ENCODE results near the gene OR51B4.
"Not testable (repeated sequence)": the region's sequence is repeated elsewhere in the genome, so short reads cannot be mapped to it uniquely, and the experiment has no call there.

Gene OR51B4

GRCh38 chr11:5310423-5310822 lies 8.7 kb upstream of the OR51B4 start:
- Mint-ChIP-seq H3K4me1 (ENCODE audit: low read depth) (no peaks in the 10 kb centered on the region), H3K27me3 (no peaks in the 10 kb centered on the region), H3K9me3 (no peaks in the 10 kb centered on the region), H3K36me3 (ENCODE audit: low read depth) (no peaks in the 10 kb centered on the region), H3K4me3 (no peak overlapping the region), H3K27ac (no peak overlapping the region)
- intact Hi-C loops (cut with micrococcal nuclease), result no loop called here

DNA sequence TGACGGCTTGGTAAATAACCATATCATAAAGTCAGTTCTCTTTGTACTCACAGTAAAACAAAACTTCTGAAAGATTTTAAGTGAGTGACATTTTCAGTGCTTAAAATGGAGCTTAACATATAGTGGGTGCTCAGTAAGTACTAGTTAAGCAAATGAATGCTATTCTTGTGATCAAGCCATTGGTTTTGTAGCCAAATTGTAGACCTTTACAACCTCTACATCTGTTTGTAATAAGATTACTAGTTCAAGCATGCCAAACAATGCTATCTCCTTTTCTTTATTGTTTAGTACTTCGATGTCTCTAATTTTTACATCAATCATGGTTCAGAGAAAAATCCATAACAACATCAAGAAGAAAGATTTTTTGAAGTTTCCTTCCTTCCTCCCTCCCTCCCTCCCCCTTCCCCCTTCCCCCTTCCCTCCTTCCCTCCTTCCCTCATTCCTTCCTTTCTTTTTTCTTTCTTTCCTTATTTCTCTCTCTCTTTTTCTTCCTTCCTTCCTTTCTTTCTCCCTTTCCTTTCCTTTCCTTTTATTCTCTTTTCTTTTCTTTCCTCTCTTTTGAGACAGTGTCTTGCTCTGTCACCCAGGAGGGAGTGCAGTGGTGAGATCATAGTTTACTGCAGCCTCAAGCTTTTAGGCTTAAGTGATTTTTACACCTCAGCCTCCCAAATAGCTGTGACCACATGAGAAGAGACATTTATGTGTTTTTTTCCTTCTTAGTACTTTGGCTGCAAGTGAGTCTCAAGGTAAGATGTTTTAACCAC lies 5.7 kb upstream of the OR51B4 start:
- Mint-ChIP-seq H3K9me3 (no peaks in the 10 kb centered on the region), H3K4me1 (ENCODE audit: low read depth) (no peaks in the 10 kb centered on the region), H3K4me3 (no peak overlapping the region), H3K36me3 (ENCODE audit: low read depth) (no peaks in the 10 kb centered on the region), H3K27ac (no peak overlapping the region), H3K27me3 (no peaks in the 10 kb centered on the region)
- intact Hi-C loops (cut with micrococcal nuclease), result no loop called here

- H3K27ac Mint-ChIP-seq, result no peak overlapping the region
- no peak overlapping the region for H3K4me3 Mint-ChIP-seq
- no peaks in the 10 kb centered on the region for H3K36me3 Mint-ChIP-seq (ENCODE audit: low read depth)
- H3K27me3 Mint-ChIP-seq, result no peaks in the 10 kb centered on the region
- intact Hi-C loops (cut with micrococcal nuclease), result no loop called here
- no peaks in the 10 kb centered on the region for H3K9me3 Mint-ChIP-seq
- H3K4me1 Mint-ChIP-seq (ENCODE audit: low read depth), result no peaks in the 10 kb centered on the region
Measured at GRCh38 chr11:5304046-5304445, 2.3 kb upstream of the OR51B4 start.

GRCh38 chr11:5303626-5304025 lies 1.9 kb upstream of the OR51B4 start:
- Mint-ChIP-seq H3K4me3 (no peak overlapping the region), H3K27ac (no peak overlapping the region), H3K27me3 (no peaks in the 10 kb centered on the region), H3K9me3 (no peaks in the 10 kb centered on the region), H3K36me3 (ENCODE audit: low read depth) (no peaks in the 10 kb centered on the region), H3K4me1 (ENCODE audit: low read depth) (no peaks in the 10 kb centered on the region)
- intact Hi-C loops (cut with micrococcal nuclease), result no loop called here

- H3K4me1 Mint-ChIP-seq (ENCODE audit: low read depth), result no peaks in the 10 kb centered on the region
- H3K4me3 Mint-ChIP-seq, result no peak overlapping the region
- intact Hi-C loops (cut with micrococcal nuclease), result no loop called here
- no peaks in the 10 kb centered on the region for H3K36me3 Mint-ChIP-seq (ENCODE audit: low read depth)
- no peak overlapping the region for H3K27ac Mint-ChIP-seq
- H3K27me3 Mint-ChIP-seq, result no peaks in the 10 kb centered on the region
- H3K9me3 Mint-ChIP-seq, result no peaks in the 10 kb centered on the region
Measured at GRCh38 chr11:5300251-5300650, 1.5 kb downstream of the OR51B4 start.

- intact Hi-C loops (cut with micrococcal nuclease), result no loop called here
- Mint-ChIP-seq H3K27me3 (no peaks in the 10 kb centered on the region), H3K27ac (no peak overlapping the region), H3K36me3 (ENCODE audit: low read depth) (no peaks in the 10 kb centered on the region), H3K4me1 (ENCODE audit: low read depth) (no peaks in the 10 kb centered on the region), H3K9me3 (no peaks in the 10 kb centered on the region), H3K4me3 (no peak overlapping the region)
Measured at GRCh38 chr11:5298451-5298850, 3.3 kb downstream of the OR51B4 start.

DNA sequence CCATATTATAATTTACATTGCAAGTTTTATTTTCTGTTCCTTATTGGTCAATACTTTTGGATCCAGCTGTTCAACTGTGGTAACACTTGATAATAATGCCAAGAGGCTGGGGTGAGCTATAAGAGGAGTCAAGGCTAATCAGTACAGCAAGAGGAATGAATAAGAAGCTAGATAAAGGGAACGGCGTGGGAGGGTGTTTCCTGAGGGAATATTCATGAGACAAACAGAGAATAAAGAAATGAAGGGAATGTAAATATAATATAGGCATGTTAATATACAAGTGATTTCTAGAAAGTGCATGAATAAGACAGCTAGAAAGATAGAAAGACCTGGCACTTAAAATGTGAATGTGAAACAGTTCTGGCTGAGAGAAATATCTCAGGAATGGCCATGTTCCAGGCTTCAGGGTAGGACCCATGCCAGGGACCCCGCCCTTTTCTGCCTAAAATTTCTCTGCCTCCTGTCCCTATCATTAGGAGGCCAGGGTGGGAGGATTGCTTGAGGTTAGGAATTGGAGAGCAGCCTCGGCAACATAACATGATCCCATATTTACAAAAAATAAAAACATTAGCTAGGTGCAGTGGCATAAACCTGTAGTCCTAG lies 3.9 kb downstream of the OR51B4 start:
- Mint-ChIP-seq H3K4me3 (no peak overlapping the region), H3K27me3 (no peaks in the 10 kb centered on the region), H3K27ac (no peak overlapping the region), H3K4me1 (ENCODE audit: low read depth) (no peaks in the 10 kb centered on the region), H3K36me3 (ENCODE audit: low read depth) (no peaks in the 10 kb centered on the region), H3K9me3 (no peaks in the 10 kb centered on the region)
- intact Hi-C loops (cut with micrococcal nuclease), result no loop called here

- H3K4me1 Mint-ChIP-seq (ENCODE audit: low read depth); H3K27ac Mint-ChIP-seq; H3K36me3 Mint-ChIP-seq (ENCODE audit: low read depth); intact Hi-C loops (cut with micrococcal nuclease); H3K27me3 Mint-ChIP-seq; H3K4me3 Mint-ChIP-seq; H3K9me3 Mint-ChIP-seq: not testable (repeated sequence)
Measured at GRCh38 chr11:5294342-5294995, 7.3 kb downstream of the OR51B4 start.

DNA sequence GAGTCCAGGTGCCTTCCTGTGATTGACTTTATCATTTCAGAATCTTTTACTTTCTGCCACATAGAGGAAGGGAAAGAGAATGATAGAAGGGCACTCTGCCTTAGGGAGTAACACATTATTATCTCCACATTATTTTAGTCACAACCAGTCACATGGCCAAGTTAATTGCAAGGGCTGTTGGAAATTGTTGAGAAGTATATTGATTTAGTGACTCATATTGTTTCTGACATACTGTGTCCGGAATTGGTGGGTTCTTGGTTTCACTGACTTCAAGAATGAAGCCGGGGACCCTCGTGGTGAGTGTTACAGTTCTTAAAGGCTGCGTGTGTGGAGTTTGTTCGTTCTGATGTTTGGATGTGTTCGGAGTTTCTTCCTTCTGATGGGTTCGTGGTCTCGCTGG lies 8.7 kb downstream of the OR51B4 start:
- Mint-ChIP-seq H3K9me3 (no peaks in the 10 kb centered on the region), H3K36me3 (ENCODE audit: low read depth) (no peaks in the 10 kb centered on the region), H3K4me1 (ENCODE audit: low read depth) (no peaks in the 10 kb centered on the region), H3K27me3 (no peaks in the 10 kb centered on the region), H3K27ac (no peak overlapping the region), H3K4me3 (no peak overlapping the region)
- intact Hi-C loops (cut with micrococcal nuclease), result no loop called here

DNA sequence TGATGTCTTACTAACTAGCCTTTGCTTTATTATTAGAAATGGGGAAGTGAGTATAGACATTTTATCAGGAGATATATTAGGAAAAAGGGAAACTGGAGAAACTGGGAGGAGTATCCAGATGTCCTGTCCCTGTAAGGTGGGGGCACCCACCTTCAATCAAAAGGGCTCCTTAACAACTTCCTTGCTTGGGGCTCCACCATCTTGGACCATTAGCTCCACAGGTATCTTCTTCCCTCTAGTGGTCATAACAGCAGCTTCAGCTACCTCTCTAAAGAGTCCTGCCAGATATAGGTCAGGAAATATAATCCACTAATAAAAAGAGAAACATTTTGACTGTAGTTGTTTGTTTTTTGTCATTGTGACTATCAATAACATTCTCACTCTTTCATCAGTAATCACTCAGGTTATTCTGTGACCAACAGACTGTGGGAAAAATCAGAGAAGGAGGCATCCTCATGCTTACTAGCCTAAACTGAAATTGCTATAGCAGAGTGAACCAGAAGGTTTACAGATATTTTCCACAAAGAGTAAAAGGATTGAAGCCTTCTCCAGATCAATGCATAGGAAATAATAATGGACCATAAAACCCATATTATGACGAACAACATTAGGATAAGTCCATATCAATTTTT lies 10.4 kb downstream of the OR51B4 start:
- no peaks in the 10 kb centered on the region for H3K4me1 Mint-ChIP-seq (ENCODE audit: low read depth)
- intact Hi-C loops (cut with micrococcal nuclease), result no loop called here
- H3K36me3 Mint-ChIP-seq (ENCODE audit: low read depth), result no peaks in the 10 kb centered on the region
- no peak overlapping the region for H3K4me3 Mint-ChIP-seq
- no peaks in the 10 kb centered on the region for H3K9me3 Mint-ChIP-seq
- no peaks in the 10 kb centered on the region for H3K27me3 Mint-ChIP-seq
- H3K27ac Mint-ChIP-seq, result no peak overlapping the region

- Mint-ChIP-seq H3K4me1 (ENCODE audit: low read depth) (no peaks in the 10 kb centered on the region), H3K36me3 (ENCODE audit: low read depth) (no peaks in the 10 kb centered on the region), H3K9me3 (no peaks in the 10 kb centered on the region), H3K27ac (no peak overlapping the region), H3K4me3 (no peak overlapping the region), H3K27me3 (no peaks in the 10 kb centered on the region)
- intact Hi-C loops (cut with micrococcal nuclease), result no loop called here
Measured at GRCh38 chr11:5290106-5290505, 11.6 kb downstream of the OR51B4 start.

DNA sequence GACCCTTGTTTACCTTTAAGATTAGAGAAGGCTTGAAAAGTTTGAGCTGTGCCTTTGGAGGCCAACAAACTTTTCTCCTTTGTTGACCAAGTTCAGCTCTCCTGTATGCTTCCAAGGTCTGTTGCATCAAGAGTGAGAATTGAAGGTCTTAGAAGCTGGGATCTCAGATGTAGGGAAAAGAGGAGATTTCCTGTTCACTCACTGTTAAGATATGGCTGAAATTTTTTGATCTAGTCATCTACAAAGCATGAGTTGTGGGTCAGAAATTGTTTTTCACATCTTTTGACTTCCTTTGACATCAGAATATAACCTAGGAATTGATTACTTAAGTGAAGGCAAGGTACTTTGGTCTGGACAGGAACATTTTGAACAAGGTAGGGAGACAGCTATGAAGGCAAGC lies 12.1 kb downstream of the OR51B4 start:
- H3K27me3 Mint-ChIP-seq, result no peaks in the 10 kb centered on the region
- H3K36me3 Mint-ChIP-seq (ENCODE audit: low read depth), result no peaks in the 10 kb centered on the region
- H3K9me3 Mint-ChIP-seq, result no peaks in the 10 kb centered on the region
- no peak overlapping the region for H3K27ac Mint-ChIP-seq
- intact Hi-C loops (cut with micrococcal nuclease), result no loop called here
- no peaks in the 10 kb centered on the region for H3K4me1 Mint-ChIP-seq (ENCODE audit: low read depth)
- no peak overlapping the region for H3K4me3 Mint-ChIP-seq

DNA sequence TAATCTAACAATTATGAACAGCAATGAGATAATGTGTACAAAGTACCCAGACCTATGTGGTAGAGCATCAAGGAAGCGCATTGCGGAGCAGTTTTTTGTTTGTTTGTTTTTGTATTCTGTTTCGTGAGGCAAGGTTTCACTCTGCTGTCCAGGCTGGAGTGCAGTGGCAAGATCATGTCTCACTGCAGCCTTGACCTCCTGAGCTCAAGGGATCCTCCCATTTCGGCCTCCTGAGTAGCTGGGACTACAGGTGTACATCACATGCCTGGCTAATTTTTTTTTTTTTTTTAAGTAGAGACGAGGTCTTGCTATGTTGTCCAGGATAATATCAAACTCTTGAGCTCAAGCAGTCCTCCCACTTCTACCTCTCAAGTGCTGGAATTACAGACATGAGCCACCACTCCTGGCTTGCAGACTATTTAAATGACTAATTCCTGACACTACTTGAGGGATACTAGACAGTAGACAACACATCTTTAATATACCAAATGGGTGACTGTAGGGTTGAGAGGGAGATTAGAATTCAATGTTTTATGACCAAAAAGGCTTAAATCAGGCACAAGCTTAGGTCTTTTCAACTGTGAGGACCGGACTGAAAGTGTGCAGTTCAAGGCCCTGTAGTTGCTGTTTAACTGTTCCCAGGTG lies 12.7 kb downstream of the OR51B4 start:
- Mint-ChIP-seq H3K4me3 (no peak overlapping the region), H3K9me3 (no peaks in the 10 kb centered on the region), H3K27ac (no peak overlapping the region), H3K36me3 (ENCODE audit: low read depth) (no peaks in the 10 kb centered on the region), H3K4me1 (ENCODE audit: low read depth) (no peaks in the 10 kb centered on the region), H3K27me3 (no peaks in the 10 kb centered on the region)
- intact Hi-C loops (cut with micrococcal nuclease), result no loop called here
